ENCODE measurements around the gene MACROD2. TPM values are rescaled to one million over a fixed set of nuclear protein-coding genes. Genes with fewer than 3 reads are reported as not detected.

Gene MACROD2
- total RNA-seq, 1 experiment from 2014 or later: 3.7 TPM

DNA sequence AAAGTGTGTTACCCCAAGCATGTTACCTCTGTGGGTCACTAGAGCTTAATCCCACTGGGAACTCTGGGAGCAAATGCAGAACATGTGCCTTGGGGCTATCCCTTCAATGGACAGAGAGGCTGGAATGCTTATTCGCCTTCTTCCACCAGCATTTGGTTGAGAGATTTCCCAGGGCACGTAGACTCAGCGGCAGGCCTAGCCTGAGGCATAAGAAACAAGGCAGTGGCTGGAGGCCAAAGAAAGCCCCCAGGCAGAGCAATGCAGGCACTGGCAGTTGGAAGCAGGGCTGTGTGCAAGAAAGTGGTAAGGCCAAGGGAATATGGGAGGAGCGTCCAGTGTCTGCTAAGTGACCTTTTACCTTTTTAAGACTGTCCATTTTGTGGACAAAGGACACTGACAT, 456.1 kb downstream of the MACROD2 start:
- H3K9ac ChIP-seq (ENCODE audit: low read length): no peak overlapping the region
- ATAC-seq (no peak), DNase-seq (ENCODE audit: low read depth, low spot score) (no peak)
- RAD21 ChIA-PET (ENCODE audit: low non-redundant PET in 1 of 2, low total read pairs in 2 of 2, uncharacterized antibody in 2 of 2, unreplicated experiment in 2 of 2): no interaction called here
- no peaks in the 10 kb centered on the region for H4K20me1 ChIP-seq (ENCODE audit: insufficient read depth)
- no peaks in the 10 kb centered on the region for H3K4me1 ChIP-seq (ENCODE audit: control insufficient read depth in 1 of 2, insufficient read depth in 2 of 2, low read length in 2 of 2)
- H2AFZ ChIP-seq (ENCODE audit: low read depth, low read length, poor library complexity, severe bottlenecking): no peak overlapping the region
- no peak for TF ChIP-seq SP1 (IDR thresholded peaks at IDR 0.05; ENCODE audit: low read depth)
- TF ChIP-seq TCF7L2 (IDR thresholded peaks at IDR 0.05; ENCODE audit: borderline replicate concordance, extremely low read depth, insufficient read depth, insufficient read length): no peak
- no peak for TF ChIP-seq ZNF274 (IDR thresholded peaks at IDR 0.05; ENCODE audit: low read depth, low read length)
- no peak for TF ChIP-seq EZH2 (IDR thresholded peaks at IDR 0.05)
- TF ChIP-seq FOSL1 (IDR thresholded peaks at IDR 0.05; ENCODE audit: low read depth): no peak
- no peaks in the 10 kb centered on the region for H3K9me2 ChIP-seq (ENCODE audit: insufficient read depth)
- CTCF ChIA-PET: no interaction called here
- H3K4me2 ChIP-seq (ENCODE audit: low read length): no peak overlapping the region
- no peaks in the 10 kb centered on the region for H3K27me3 ChIP-seq (ENCODE audit: insufficient read depth, low read length)
- intact Hi-C loops (cut with micrococcal nuclease): no loop called here
- no TSS peak for BruUV-seq (replicated peaks)
- H3K27ac ChIP-seq (ENCODE audit: low read depth, low read length): no peak overlapping the region
- POLR2A ChIA-PET: no interaction called here
- no peak overlapping the region for H3K4me3 ChIP-seq (replicated peaks in 1 of 2; ENCODE audit: low read depth in 1 of 2, low read length in 2 of 2)
- H3K9me3 ChIP-seq (ENCODE audit: control insufficient read depth in 1 of 2, insufficient read depth in 1 of 2, low read depth in 1 of 2, low read length in 2 of 2): no peaks in the 10 kb centered on the region
- no peaks in the 10 kb centered on the region for H3K79me2 ChIP-seq (ENCODE audit: insufficient read depth, low read length)
- H3K36me3 ChIP-seq (ENCODE audit: control insufficient read depth in 1 of 2, insufficient read depth in 2 of 2, low read length in 2 of 2): no peaks in the 10 kb centered on the region

DNA sequence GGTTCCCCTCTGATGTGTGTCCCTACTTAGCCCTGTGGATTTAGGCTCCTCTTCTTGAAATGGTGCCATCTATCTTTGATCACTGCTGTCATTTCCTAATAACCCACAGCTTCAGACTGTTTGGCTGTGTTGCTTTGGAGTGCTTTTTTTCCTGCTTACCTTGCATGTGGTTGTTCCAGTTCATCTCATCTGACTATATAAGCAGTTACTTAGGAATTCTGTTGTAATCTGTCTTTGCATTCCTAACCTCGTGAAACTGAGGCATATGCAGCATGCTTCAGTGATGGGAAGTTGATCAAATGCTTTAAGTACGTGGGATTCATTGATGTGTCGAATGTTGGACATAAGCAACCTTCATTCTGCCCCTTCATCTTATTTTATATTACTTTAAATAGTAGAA, 457.9 kb downstream of the MACROD2 start:
- no peak overlapping the region for H3K4me3 ChIP-seq (replicated peaks in 1 of 2; ENCODE audit: low read depth in 1 of 2, low read length in 2 of 2)
- no peak overlapping the region for H3K27ac ChIP-seq (ENCODE audit: low read depth, low read length)
- H3K79me2 ChIP-seq (ENCODE audit: insufficient read depth, low read length): no peaks in the 10 kb centered on the region
- TF ChIP-seq SRF (IDR thresholded peaks at IDR 0.05; ENCODE audit: low read depth): no peak
- TF ChIP-seq ZNF274 (IDR thresholded peaks at IDR 0.05; ENCODE audit: low read depth, low read length): no peak
- TF ChIP-seq CEBPB (IDR thresholded peaks at IDR 0.05; ENCODE audit: low read depth): no peak
- no peak for TF ChIP-seq SP1 (IDR thresholded peaks at IDR 0.05; ENCODE audit: low read depth)
- no peak for TF ChIP-seq EZH2phosphoT487 (IDR thresholded peaks at IDR 0.05; ENCODE audit: borderline replicate concordance)
- no peak for TF ChIP-seq EZH2 (IDR thresholded peaks at IDR 0.05)
- no peak for TF ChIP-seq RAD21 (IDR thresholded peaks at IDR 0.05; ENCODE audit: low read depth)
- TF ChIP-seq JUND (IDR thresholded peaks at IDR 0.05): no peak
- TF ChIP-seq, protein P1, sequence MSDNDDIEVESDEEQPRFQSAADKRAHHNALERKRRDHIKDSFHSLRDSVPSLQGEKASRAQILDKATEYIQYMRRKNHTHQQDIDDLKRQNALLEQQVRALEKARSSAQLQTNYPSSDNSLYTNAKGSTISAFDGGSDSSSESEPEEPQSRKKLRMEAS (IDR thresholded peaks at IDR 0.05): no peak
- no peak for DNase-seq (ENCODE audit: low read depth, low spot score)
- BruUV-seq (replicated peaks): no TSS peak
- ChIA-PET RAD21 (ENCODE audit: low non-redundant PET in 1 of 2, low total read pairs in 2 of 2, uncharacterized antibody in 2 of 2, unreplicated experiment in 2 of 2) (no interaction called here), CTCF (no interaction called here), POLR2A (no interaction called here)
- H3K36me3 ChIP-seq (ENCODE audit: control insufficient read depth in 1 of 2, insufficient read depth in 2 of 2, low read length in 2 of 2): no peaks in the 10 kb centered on the region
- intact Hi-C loops (cut with micrococcal nuclease): no loop called here
- no peak overlapping the region for H2AFZ ChIP-seq (ENCODE audit: low read depth, low read length, poor library complexity, severe bottlenecking)
- no peaks in the 10 kb centered on the region for H3K9me3 ChIP-seq (ENCODE audit: control insufficient read depth in 1 of 2, insufficient read depth in 1 of 2, low read depth in 1 of 2, low read length in 2 of 2)
- no peak for ATAC-seq
- no peaks in the 10 kb centered on the region for H3K4me1 ChIP-seq (ENCODE audit: control insufficient read depth in 1 of 2, insufficient read depth in 2 of 2, low read length in 2 of 2)
- no peaks in the 10 kb centered on the region for H4K20me1 ChIP-seq (ENCODE audit: insufficient read depth)
- no peaks in the 10 kb centered on the region for H3K27me3 ChIP-seq (ENCODE audit: insufficient read depth, low read length)
- H3K4me2 ChIP-seq (ENCODE audit: low read length): no peak overlapping the region
- H3K9me2 ChIP-seq (ENCODE audit: insufficient read depth): no peaks in the 10 kb centered on the region
- no peak overlapping the region for H3K9ac ChIP-seq (ENCODE audit: low read length)

All from HCT116 (cell line).